Vagina (tissue), 2 donors: ENCODE measurements around the gene ZNF622. TPM values are rescaled to one million over a fixed set of nuclear protein-coding genes. Genes with fewer than 3 reads are reported as not detected.
A peak's percentile ranks its signal among the peaks of the same experiment; 100 is the strongest.

Experiments used
- DNase-seq, 2 donors: peaks; one replicate each; pipeline ENCODE4 v3.0.0-alpha.2; 2017; ENCODE audit errors: extremely low spot score in 2 of 2
- H3K27ac ChIP-seq: fragments of 200-600 bp; sonication (generic); one replicate; pipeline ENCODE4 v1.5.1; 2019
- H3K27me3 ChIP-seq: fragments of 200-600 bp; sonication (generic); one replicate; pipeline ENCODE4 v1.5.1; 2019
- H3K36me3 ChIP-seq, 2 donors: fragments of 200-600 bp; sonication (generic); one replicate each; pipeline ENCODE4 v1.5.1; 2017 to 2019
- H3K4me1 ChIP-seq: fragments of 200-600 bp; sonication (generic); one replicate; pipeline ENCODE4 v1.5.1; 2019
- H3K4me3 ChIP-seq, 2 donors: fragments of 200-600 bp; sonication (generic); 1 replicate in 1 of 2; 2 replicates in 1 of 2; pipeline ENCODE4 v1.5.1; 2016 to 2019
- H3K9me3 ChIP-seq: fragments of 200-600 bp; sonication (generic); one replicate; pipeline ENCODE4 v1.5.1; 2019
- POLR2A ChIP-seq, 2 donors: fragments of 450-650 bp; IDR thresholded peaks; one replicate each; pipeline ENCODE4 v1.6.1; 2017; ENCODE audit warnings: antibody characterized with exemption in 2 of 2, mild to moderate bottlenecking in 2 of 2, moderate library complexity in 2 of 2
- POLR2AphosphoS5 ChIP-seq, 2 donors: sonication (generic); formaldehyde crosslinking; IDR thresholded peaks; one replicate each; pipeline ENCODE4 v1.9.0; 2017; ENCODE audit warnings: antibody characterized with exemption in 2 of 2, mild to moderate bottlenecking in 2 of 2, low read depth in 1 of 2; ENCODE audit not compliant: insufficient read depth in 1 of 2
- intact Hi-C: fragments of 100-400 bp; cut with DNase I; formaldehyde crosslinking; loops from one replicate; pipeline ENCODE4 v1.15.1; 2023
- total RNA-seq: library from RNA; depleted of rRNA; stranded (reverse); fragments of >200 nt; gene quantifications from one replicate; pipeline ENCODE4 v1.2.3, GENCODE V29; 2016
- TF ChIP-seq, protein P1 (sequence below), 3 experiments: fragments of 450-650 bp in 2 of 3; fragments of 200-600 bp in 1 of 3; sonication (generic) in 1 of 3; IDR thresholded peaks; one replicate each; pipeline ENCODE4 v1.5.1; 2017 to 2019; ENCODE audit warnings: antibody characterized with exemption in 3 of 3, mild to moderate bottlenecking in 2 of 3, moderate library complexity in 2 of 3

Gene ZNF622
- total RNA-seq, 1 donor from 2014 or later = 19.4 TPM

DNA sequence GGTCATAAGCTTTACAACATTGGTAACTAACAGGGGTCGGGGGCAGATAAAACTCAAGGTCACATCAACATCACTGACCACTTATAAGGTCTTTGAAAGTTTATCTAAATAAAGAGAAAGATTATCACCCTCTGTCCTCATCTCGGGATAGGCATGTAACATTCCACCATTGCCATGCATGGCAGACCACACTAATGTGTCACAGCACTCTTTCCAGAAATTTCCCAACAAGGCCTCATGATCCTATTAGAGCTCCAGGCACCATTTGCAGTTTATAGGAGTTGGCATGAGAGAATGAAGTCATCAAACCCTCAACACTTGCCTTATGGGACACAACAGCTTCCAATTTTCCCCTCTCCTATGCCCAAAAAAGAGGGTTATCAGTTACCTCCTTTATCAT, 31.9 kb upstream of the ZNF622 start:
- intact Hi-C loops = loop anchor here (10.0 kb wide), 1 partner anchor 47 kb away; no protein-coding TSS in a partner anchor
- no peak overlapping the region for H3K27ac ChIP-seq
- peaks cover 8% of the 10 kb centered on the region for H3K9me3 ChIP-seq
- H3K27me3 ChIP-seq = no peaks in the 10 kb centered on the region
- H3K36me3 ChIP-seq = no peaks in the 10 kb centered on the region
- TF ChIP-seq, protein P1, sequence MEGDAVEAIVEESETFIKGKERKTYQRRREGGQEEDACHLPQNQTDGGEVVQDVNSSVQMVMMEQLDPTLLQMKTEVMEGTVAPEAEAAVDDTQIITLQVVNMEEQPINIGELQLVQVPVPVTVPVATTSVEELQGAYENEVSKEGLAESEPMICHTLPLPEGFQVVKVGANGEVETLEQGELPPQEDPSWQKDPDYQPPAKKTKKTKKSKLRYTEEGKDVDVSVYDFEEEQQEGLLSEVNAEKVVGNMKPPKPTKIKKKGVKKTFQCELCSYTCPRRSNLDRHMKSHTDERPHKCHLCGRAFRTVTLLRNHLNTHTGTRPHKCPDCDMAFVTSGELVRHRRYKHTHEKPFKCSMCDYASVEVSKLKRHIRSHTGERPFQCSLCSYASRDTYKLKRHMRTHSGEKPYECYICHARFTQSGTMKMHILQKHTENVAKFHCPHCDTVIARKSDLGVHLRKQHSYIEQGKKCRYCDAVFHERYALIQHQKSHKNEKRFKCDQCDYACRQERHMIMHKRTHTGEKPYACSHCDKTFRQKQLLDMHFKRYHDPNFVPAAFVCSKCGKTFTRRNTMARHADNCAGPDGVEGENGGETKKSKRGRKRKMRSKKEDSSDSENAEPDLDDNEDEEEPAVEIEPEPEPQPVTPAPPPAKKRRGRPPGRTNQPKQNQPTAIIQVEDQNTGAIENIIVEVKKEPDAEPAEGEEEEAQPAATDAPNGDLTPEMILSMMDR (IDR thresholded peaks at IDR 0.05) = no peak
- no peak for TF ChIP-seq POLR2A (IDR thresholded peaks at IDR 0.05)
- no peak for TF ChIP-seq POLR2AphosphoS5 (IDR thresholded peaks at IDR 0.05; ENCODE audit: insufficient read depth in 1 of 2, low read depth in 1 of 2)
- peaks cover 14% of the 10 kb centered on the region for H3K4me1 ChIP-seq
- DNase-seq = no peak
- no peak overlapping the region for H3K4me3 ChIP-seq

DNA sequence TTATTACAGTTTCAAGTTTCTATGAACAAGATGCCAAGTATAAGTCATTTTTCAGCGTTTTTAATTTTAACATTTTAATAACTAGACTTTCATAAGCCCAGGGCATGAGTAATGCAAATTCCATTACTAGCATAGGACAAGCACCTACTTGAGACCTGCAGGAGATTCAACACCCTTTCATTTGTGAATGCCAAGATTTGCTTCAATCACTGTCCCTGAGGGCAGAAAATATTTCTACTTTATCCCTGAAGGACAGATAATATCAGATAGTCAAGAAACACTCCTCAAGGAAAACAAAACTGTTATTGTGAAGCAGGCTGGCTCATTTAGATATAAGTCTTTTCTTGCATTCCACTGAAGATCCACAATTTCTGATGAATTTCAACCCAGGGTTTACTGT, 27.7 kb upstream of the ZNF622 start:
- H3K9me3 ChIP-seq = peaks cover 8% of the 10 kb centered on the region
- peak overlapping the region; percentile 63 for H3K27ac ChIP-seq
- H3K27me3 ChIP-seq = no peaks in the 10 kb centered on the region
- H3K4me1 ChIP-seq = peaks cover 21% of the 10 kb centered on the region
- intact Hi-C loops = loop anchor here (10.0 kb wide), 1 partner anchor 52 kb away; no protein-coding TSS in a partner anchor
- no peak overlapping the region for H3K4me3 ChIP-seq
- DNase-seq = no peak
- no peaks in the 10 kb centered on the region for H3K36me3 ChIP-seq
- TF ChIP-seq POLR2A (IDR thresholded peaks at IDR 0.05) = no peak
- no peak for TF ChIP-seq POLR2AphosphoS5 (IDR thresholded peaks at IDR 0.05; ENCODE audit: insufficient read depth in 1 of 2, low read depth in 1 of 2)
- TF ChIP-seq, protein P1 (IDR thresholded peaks at IDR 0.05) = no peak

DNA sequence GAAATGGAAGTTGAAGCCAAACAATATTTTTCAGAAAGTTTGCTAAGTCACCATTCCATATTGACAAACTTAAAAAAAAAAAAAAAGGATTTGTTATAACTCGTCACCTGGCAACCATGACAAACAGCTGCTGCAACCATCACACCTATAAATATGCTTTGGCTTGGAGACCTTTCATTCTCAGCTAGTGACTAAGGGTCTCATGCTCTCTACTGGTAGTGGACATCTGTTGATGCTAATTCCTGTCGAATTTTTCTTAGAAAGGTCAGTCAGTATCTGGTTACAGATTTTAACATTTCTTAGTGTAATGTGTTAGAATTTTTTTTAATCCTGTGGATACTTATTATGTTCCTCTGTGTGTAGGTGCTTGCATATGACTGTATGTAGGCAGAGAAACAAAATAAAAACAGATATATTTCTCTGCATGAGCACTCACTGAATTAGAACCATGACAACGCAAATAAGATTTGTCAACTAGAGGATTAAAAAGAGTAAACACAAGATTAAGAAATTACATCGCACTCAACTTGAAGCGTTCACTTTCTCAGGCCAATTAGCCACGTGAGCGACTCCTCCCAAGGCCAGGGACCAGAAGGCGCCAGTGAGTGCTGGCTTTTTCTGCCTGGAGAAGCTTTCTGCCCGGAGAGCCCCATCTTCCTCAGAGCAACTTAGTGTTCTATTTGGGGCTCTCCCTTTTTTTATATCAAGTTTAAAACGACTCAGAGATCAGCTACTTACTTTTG, 27.0 kb upstream of the ZNF622 start:
- no peak for DNase-seq
- H3K36me3 ChIP-seq = no peaks in the 10 kb centered on the region
- TF ChIP-seq POLR2A (IDR thresholded peaks at IDR 0.05) = no peak
- no peak for TF ChIP-seq POLR2AphosphoS5 (IDR thresholded peaks at IDR 0.05; ENCODE audit: insufficient read depth in 1 of 2, low read depth in 1 of 2)
- TF ChIP-seq, protein P1 (IDR thresholded peaks at IDR 0.05) = no peak
- peak overlapping the region; percentile 63 for H3K27ac ChIP-seq
- intact Hi-C loops = loop anchor here (10.0 kb wide), 1 partner anchor 52 kb away; no protein-coding TSS in a partner anchor
- peaks cover 8% of the 10 kb centered on the region for H3K9me3 ChIP-seq
- H3K4me3 ChIP-seq = no peak overlapping the region
- H3K4me1 ChIP-seq = peaks cover 21% of the 10 kb centered on the region
- H3K27me3 ChIP-seq = no peaks in the 10 kb centered on the region

DNA sequence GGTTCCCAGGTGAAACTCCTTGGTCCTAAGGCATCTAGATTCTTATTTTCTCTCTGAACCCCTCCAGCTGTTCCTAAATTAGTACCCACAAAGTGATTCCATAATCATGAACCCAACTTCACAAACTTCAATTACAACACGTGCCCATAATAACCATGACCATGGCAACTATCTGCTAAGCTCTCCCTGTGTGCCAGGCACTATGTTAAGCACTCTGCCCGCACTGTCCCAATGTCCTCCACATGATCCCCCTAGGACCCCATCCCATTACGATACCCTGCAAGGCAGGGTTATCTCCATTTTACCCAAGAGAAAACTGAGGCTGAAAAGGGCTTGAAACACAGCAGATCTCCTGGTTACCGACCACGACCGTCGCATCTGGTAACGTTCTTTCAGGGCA, 25.3 kb upstream of the ZNF622 start:
- no peak for DNase-seq
- intact Hi-C loops = loop anchor here (10.0 kb wide), 1 partner anchor 54 kb away; no protein-coding TSS in a partner anchor
- peaks cover 21% of the 10 kb centered on the region for H3K4me1 ChIP-seq
- TF ChIP-seq, protein P1 (IDR thresholded peaks at IDR 0.05) = no peak
- no peak for TF ChIP-seq POLR2AphosphoS5 (IDR thresholded peaks at IDR 0.05; ENCODE audit: insufficient read depth in 1 of 2, low read depth in 1 of 2)
- no peak for TF ChIP-seq POLR2A (IDR thresholded peaks at IDR 0.05)
- H3K36me3 ChIP-seq = no peaks in the 10 kb centered on the region
- no peaks in the 10 kb centered on the region for H3K27me3 ChIP-seq
- H3K9me3 ChIP-seq = peaks cover 8% of the 10 kb centered on the region
- no peak overlapping the region for H3K4me3 ChIP-seq
- peak overlapping the region; percentile 38 for H3K27ac ChIP-seq

DNA sequence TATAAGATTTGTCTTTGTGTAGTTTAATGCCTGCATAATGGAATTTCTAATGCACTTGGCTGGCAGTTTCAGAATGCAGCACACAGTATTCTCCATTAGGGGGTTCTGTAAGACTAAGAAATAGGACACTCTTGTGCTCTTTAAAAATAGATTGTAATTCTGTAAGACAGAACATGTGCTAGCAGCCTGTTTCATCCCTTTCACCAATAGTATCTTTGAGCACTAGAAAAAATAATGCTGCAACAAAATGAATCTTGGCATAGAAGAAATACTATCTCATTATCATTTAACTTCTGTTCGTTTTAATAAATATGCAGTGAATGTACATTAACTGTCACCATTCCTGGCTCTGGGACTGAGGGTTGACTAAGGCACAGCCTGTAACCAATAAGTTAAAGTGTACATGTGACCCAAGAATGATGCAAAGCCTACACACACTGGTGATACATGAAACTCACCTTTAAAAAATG, 23.8 kb upstream of the ZNF622 start:
- peaks cover 21% of the 10 kb centered on the region for H3K4me1 ChIP-seq
- TF ChIP-seq POLR2AphosphoS5 (IDR thresholded peaks at IDR 0.05; ENCODE audit: insufficient read depth in 1 of 2, low read depth in 1 of 2) = peak in 1 of 2 donors; percentile 32
- TF ChIP-seq POLR2A (IDR thresholded peaks at IDR 0.05) = no peak
- TF ChIP-seq, protein P1 (IDR thresholded peaks at IDR 0.05) = peak; percentile 37 to 66 (median 46)
- no peaks in the 10 kb centered on the region for H3K9me3 ChIP-seq
- no peaks in the 10 kb centered on the region for H3K27me3 ChIP-seq
- H3K27ac ChIP-seq = no peak overlapping the region
- H3K4me3 ChIP-seq = no peak overlapping the region
- DNase-seq = no peak
- intact Hi-C loops = no loop called here
- no peaks in the 10 kb centered on the region for H3K36me3 ChIP-seq
